ENCODE results near the gene UNC13D.

The UNC13D gene

GRCh38 chr17:75845058-75845711 lies 981 bp upstream of the UNC13D start:
- Histone ChIP-seq H2AK5ac (ENCODE audit: low read length) (no peak overlapping the region), H2BK5ac (ENCODE audit: low read length) (no peak overlapping the region), H3K9ac (ENCODE audit: low read length) (peak overlapping the region; percentile 41), H3K4ac (ENCODE audit: low read depth, low read length) (peak overlapping the region; percentile 18), H3K23ac (ENCODE audit: low read length) (no peak overlapping the region), H4K5ac (ENCODE audit: low read length) (no peak overlapping the region), H3K27ac (ENCODE audit: low read depth, low read length) (no peak overlapping the region), H3K56ac (ENCODE audit: low read length) (peak overlapping the region; percentile 64), H3K4me1 (ENCODE audit: control insufficient read depth, low read depth, low read length) (peaks cover 7% of the 10 kb centered on the region), H3K79me1 (ENCODE audit: low read length) (no peaks in the 10 kb centered on the region), H3K4me2 (ENCODE audit: low read length) (no peak overlapping the region), H3K36me3 (ENCODE audit: control insufficient read depth, insufficient read depth, low read length) (peaks cover 8% of the 10 kb centered on the region), H3K79me2 (ENCODE audit: control insufficient read depth, insufficient read depth, low read length) (no peaks in the 10 kb centered on the region), H3K18ac (ENCODE audit: low read length) (no peak overlapping the region), H2BK120ac (ENCODE audit: low read depth, low read length) (no peak overlapping the region), H3K4me3 (ENCODE audit: low read length) (no peak overlapping the region), H2BK15ac (replicated peaks; ENCODE audit: low read depth) (no peak overlapping the region), H3K27me3 (ENCODE audit: insufficient read depth, low read length, poor library complexity) (no peaks in the 10 kb centered on the region), H4K8ac (ENCODE audit: low read depth, low read length) (no peak overlapping the region)
- peak; percentile 96 for DNase-seq
- WGBS (ENCODE audit: extremely low coverage, insufficient coverage, low lambda C conversion rate) = no CpG with 5 or more reads among the region's 21 CpGs

- H3K79me2 ChIP-seq (ENCODE audit: control insufficient read depth, insufficient read depth, low read length) = no peaks in the 10 kb centered on the region
- H4K5ac ChIP-seq (ENCODE audit: low read length) = no peak overlapping the region
- no peak overlapping the region for H4K8ac ChIP-seq (ENCODE audit: low read depth, low read length)
- no peak overlapping the region for H2BK15ac ChIP-seq (replicated peaks; ENCODE audit: low read depth)
- H3K4me2 ChIP-seq (ENCODE audit: low read length) = no peak overlapping the region
- H3K79me1 ChIP-seq (ENCODE audit: low read length) = no peaks in the 10 kb centered on the region
- H3K4me3 ChIP-seq (ENCODE audit: low read length) = no peak overlapping the region
- H3K9ac ChIP-seq (ENCODE audit: low read length) = peak overlapping the region; percentile 41
- no peaks in the 10 kb centered on the region for H3K27me3 ChIP-seq (ENCODE audit: insufficient read depth, low read length, poor library complexity)
- no peak overlapping the region for H2BK5ac ChIP-seq (ENCODE audit: low read length)
- H3K4ac ChIP-seq (ENCODE audit: low read depth, low read length) = peak overlapping the region; percentile 18
- no peak overlapping the region for H3K23ac ChIP-seq (ENCODE audit: low read length)
- no peak overlapping the region for H2BK120ac ChIP-seq (ENCODE audit: low read depth, low read length)
- no CpG with 5 or more reads among the region's 14 CpGs for WGBS (ENCODE audit: extremely low coverage, insufficient coverage, low lambda C conversion rate)
- H2AK5ac ChIP-seq (ENCODE audit: low read length) = no peak overlapping the region
- peak; percentile 66 for DNase-seq
- no peak overlapping the region for H3K27ac ChIP-seq (ENCODE audit: low read depth, low read length)
- peaks cover 7% of the 10 kb centered on the region for H3K4me1 ChIP-seq (ENCODE audit: control insufficient read depth, low read depth, low read length)
- peaks cover 8% of the 10 kb centered on the region for H3K36me3 ChIP-seq (ENCODE audit: control insufficient read depth, insufficient read depth, low read length)
- H3K56ac ChIP-seq (ENCODE audit: low read length) = peak overlapping the region; percentile 64
- H3K18ac ChIP-seq (ENCODE audit: low read length) = no peak overlapping the region
These were observed 390 bp upstream of the UNC13D start for GRCh38 chr17:75844530-75845057.

- Histone ChIP-seq H3K4me2 (ENCODE audit: low read length) (no peak overlapping the region), H3K4ac (ENCODE audit: low read depth, low read length) (no peak overlapping the region), H3K79me2 (ENCODE audit: control insufficient read depth, insufficient read depth, low read length) (no peaks in the 10 kb centered on the region), H2AK5ac (ENCODE audit: low read length) (no peak overlapping the region), H3K4me3 (ENCODE audit: low read length) (no peak overlapping the region), H3K27me3 (ENCODE audit: insufficient read depth, low read length, poor library complexity) (no peaks in the 10 kb centered on the region), H3K18ac (ENCODE audit: low read length) (no peak overlapping the region), H3K36me3 (ENCODE audit: control insufficient read depth, insufficient read depth, low read length) (peaks cover 5% of the 10 kb centered on the region), H4K8ac (ENCODE audit: low read depth, low read length) (no peak overlapping the region), H3K27ac (ENCODE audit: low read depth, low read length) (no peak overlapping the region), H2BK120ac (ENCODE audit: low read depth, low read length) (no peak overlapping the region), H4K5ac (ENCODE audit: low read length) (no peak overlapping the region), H3K56ac (ENCODE audit: low read length) (no peak overlapping the region), H2BK15ac (replicated peaks; ENCODE audit: low read depth) (no peak overlapping the region), H3K79me1 (ENCODE audit: low read length) (no peaks in the 10 kb centered on the region), H2BK5ac (ENCODE audit: low read length) (no peak overlapping the region), H3K4me1 (ENCODE audit: control insufficient read depth, low read depth, low read length) (peaks cover 7% of the 10 kb centered on the region), H3K23ac (ENCODE audit: low read length) (no peak overlapping the region), H3K9ac (ENCODE audit: low read length) (no peak overlapping the region)
- no peak for DNase-seq
- WGBS (ENCODE audit: extremely low coverage, insufficient coverage, low lambda C conversion rate) = no CpG with 5 or more reads among the region's 22 CpGs
These were observed 1.1 kb downstream of the UNC13D start for GRCh38 chr17:75842963-75843576.

- H3K79me1 ChIP-seq (ENCODE audit: low read length) = no peaks in the 10 kb centered on the region
- H4K5ac ChIP-seq (ENCODE audit: low read length) = no peak overlapping the region
- no peaks in the 10 kb centered on the region for H3K79me2 ChIP-seq (ENCODE audit: control insufficient read depth, insufficient read depth, low read length)
- no CpG with 5 or more reads among the region's 18 CpGs for WGBS (ENCODE audit: extremely low coverage, insufficient coverage, low lambda C conversion rate)
- no peak overlapping the region for H3K4ac ChIP-seq (ENCODE audit: low read depth, low read length)
- H2AK5ac ChIP-seq (ENCODE audit: low read length) = no peak overlapping the region
- H3K23ac ChIP-seq (ENCODE audit: low read length) = no peak overlapping the region
- H3K27ac ChIP-seq (ENCODE audit: low read depth, low read length) = no peak overlapping the region
- no peaks in the 10 kb centered on the region for H3K27me3 ChIP-seq (ENCODE audit: insufficient read depth, low read length, poor library complexity)
- H4K8ac ChIP-seq (ENCODE audit: low read depth, low read length) = no peak overlapping the region
- H3K18ac ChIP-seq (ENCODE audit: low read length) = no peak overlapping the region
- H3K4me2 ChIP-seq (ENCODE audit: low read length) = no peak overlapping the region
- no peak for DNase-seq
- H2BK5ac ChIP-seq (ENCODE audit: low read length) = no peak overlapping the region
- H3K9ac ChIP-seq (ENCODE audit: low read length) = no peak overlapping the region
- H2BK15ac ChIP-seq (replicated peaks; ENCODE audit: low read depth) = no peak overlapping the region
- H3K56ac ChIP-seq (ENCODE audit: low read length) = no peak overlapping the region
- H3K36me3 ChIP-seq (ENCODE audit: control insufficient read depth, insufficient read depth, low read length) = peaks cover 3% of the 10 kb centered on the region
- no peak overlapping the region for H3K4me3 ChIP-seq (ENCODE audit: low read length)
- no peak overlapping the region for H2BK120ac ChIP-seq (ENCODE audit: low read depth, low read length)
- H3K4me1 ChIP-seq (ENCODE audit: control insufficient read depth, low read depth, low read length) = peaks cover 7% of the 10 kb centered on the region
These were observed 1.8 kb downstream of the UNC13D start for GRCh38 chr17:75842411-75842810.

GRCh38 chr17:75840799-75841164 lies 3.4 kb downstream of the UNC13D start:
- H3K36me3 ChIP-seq (ENCODE audit: control insufficient read depth, insufficient read depth, low read length) = no peaks in the 10 kb centered on the region
- no peak overlapping the region for H3K9ac ChIP-seq (ENCODE audit: low read length)
- H2AK5ac ChIP-seq (ENCODE audit: low read length) = no peak overlapping the region
- no CpG with 5 or more reads among the region's 7 CpGs for WGBS (ENCODE audit: extremely low coverage, insufficient coverage, low lambda C conversion rate)
- no peak for DNase-seq
- no peak overlapping the region for H3K4me3 ChIP-seq (ENCODE audit: low read length)
- H2BK5ac ChIP-seq (ENCODE audit: low read length) = no peak overlapping the region
- H3K79me1 ChIP-seq (ENCODE audit: low read length) = no peaks in the 10 kb centered on the region
- H3K18ac ChIP-seq (ENCODE audit: low read length) = no peak overlapping the region
- no peak overlapping the region for H2BK120ac ChIP-seq (ENCODE audit: low read depth, low read length)
- no peak overlapping the region for H4K5ac ChIP-seq (ENCODE audit: low read length)
- H2BK15ac ChIP-seq (replicated peaks; ENCODE audit: low read depth) = no peak overlapping the region
- H3K27me3 ChIP-seq (ENCODE audit: insufficient read depth, low read length, poor library complexity) = no peaks in the 10 kb centered on the region
- H3K4me2 ChIP-seq (ENCODE audit: low read length) = no peak overlapping the region
- H3K4ac ChIP-seq (ENCODE audit: low read depth, low read length) = no peak overlapping the region
- H3K4me1 ChIP-seq (ENCODE audit: control insufficient read depth, low read depth, low read length) = peaks cover 7% of the 10 kb centered on the region
- H3K27ac ChIP-seq (ENCODE audit: low read depth, low read length) = no peak overlapping the region
- no peak overlapping the region for H3K56ac ChIP-seq (ENCODE audit: low read length)
- no peak overlapping the region for H4K8ac ChIP-seq (ENCODE audit: low read depth, low read length)
- H3K79me2 ChIP-seq (ENCODE audit: control insufficient read depth, insufficient read depth, low read length) = no peaks in the 10 kb centered on the region
- no peak overlapping the region for H3K23ac ChIP-seq (ENCODE audit: low read length)

Measured in mesendoderm (in vitro differentiated cells).